GM21786 (cell line): ENCODE data around the gene PREB.

Experiments
- ATAC-seq: cut with Tn5 transposase; IDR thresholded peaks from one replicate; pipeline ENCODE4 v1.9.1; 2021; ENCODE audit not compliant: unreplicated experiment

Gene PREB

DNA sequence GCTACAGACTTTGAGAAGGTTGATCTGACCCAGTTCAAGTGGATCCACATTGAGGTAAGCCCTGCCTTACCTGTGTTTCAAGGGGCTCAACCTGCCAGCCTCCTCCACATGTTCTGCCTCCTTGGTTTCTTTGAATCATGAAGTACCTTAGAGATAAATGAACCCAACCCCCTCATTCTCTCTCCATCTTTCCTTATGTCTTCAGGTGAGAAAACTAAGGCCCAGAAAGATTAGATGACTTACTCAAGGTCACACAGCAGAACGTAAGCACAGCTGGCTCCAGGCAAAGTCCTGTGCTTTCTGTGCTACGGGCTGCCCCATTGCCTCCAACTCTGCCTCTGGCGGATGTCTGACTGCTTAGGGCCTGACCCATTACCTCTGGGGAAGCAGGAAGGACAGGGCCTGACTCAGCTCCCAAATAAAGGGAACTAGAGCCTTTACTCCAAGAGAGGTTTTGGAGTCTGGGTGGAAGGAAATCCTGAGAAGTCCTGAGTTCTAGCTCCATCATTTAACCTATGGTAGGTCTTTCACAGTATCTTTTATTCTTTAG, 37.6 kb downstream of the PREB start:
- ATAC-seq = no peak

DNA sequence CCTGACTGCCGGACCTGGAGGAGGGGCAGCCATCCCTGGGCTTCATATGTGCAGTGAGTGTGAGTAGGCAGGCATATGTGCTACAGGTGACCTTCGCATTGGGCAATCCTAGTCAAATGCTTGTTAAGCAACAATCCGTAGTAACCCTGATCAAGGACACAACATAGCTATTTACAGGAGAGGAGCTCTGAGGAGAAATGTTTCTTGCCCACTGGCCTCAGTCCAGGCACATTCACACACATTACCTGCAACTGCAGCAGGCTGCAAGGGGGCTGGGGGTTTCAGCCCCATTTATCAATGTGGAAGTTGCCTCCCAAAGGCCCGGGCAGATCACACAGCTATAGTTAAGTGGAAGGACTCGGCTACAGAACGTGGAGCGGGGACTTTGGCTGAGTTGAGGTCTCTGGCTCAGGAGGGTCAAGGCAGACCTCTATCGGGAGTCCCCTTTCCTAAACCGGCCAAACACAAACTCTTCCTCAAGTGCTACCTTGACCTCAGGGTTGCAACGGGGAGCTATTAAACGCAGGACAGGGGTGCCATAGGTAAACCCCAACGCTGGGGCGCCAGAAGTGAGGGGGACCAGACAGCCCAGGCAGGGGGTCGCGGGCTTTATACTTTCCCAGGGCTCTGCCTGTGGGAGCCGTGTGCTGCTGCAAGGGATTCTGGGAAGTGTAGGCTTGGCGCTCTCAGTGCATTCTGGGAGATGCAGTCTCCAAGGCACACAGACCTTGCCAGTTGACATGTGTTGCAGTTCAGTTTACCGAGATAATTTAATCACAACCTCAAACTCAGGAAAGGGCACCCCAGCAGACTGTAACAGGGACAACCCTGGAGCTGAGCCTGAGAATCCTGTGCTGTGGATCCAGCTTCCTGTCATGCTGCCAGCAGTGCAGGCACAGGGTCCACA, 38.4 kb downstream of the PREB start:
- ATAC-seq = no peak

DNA sequence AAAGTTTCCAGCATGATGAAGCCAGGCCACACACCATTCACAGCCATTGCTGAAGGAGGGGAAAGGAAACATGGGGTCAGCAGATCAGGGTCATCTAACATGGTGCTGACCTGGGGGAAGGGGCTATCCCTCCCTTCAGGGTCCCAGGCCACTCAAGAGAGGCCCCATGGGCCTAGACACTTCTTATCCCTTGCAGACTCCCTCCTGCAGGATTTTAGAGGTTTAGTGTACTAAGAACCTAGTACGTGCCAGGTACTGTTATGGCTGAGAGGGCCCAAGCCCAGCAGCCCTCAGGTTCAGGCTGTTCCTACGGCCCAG, 39.0 kb downstream of the PREB start:
- no peak for ATAC-seq

DNA sequence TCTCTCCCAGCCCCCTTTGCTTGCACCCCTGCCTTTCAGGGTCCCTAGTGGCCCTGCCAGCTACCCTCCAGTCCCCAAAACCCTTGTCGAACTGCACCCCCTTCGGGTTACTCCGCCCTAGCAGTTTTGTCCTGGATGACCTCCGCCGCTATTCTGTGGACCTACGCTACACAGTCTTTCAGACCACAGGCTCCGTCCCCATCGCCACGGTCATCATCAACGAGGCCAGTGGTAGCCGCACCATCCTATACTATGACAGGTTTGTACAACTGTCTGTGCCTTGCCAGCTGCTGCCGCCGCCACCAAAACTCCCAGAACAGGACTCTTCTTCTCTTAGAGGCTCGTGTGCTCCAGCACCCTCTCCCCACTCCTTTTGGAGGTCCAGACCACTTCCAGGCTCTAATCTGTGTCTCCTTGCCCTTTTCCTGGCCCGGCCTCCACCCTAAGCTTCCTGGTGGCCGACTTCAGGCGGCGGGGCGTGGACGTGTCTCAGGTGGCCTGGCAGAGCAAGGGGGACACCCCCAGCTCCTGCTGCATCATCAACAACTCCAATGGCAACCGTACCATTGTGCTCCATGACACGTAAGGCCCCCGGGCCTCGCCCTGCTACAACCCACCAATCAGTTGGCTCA, 40.0 kb downstream of the PREB start:
- ATAC-seq = no peak

DNA sequence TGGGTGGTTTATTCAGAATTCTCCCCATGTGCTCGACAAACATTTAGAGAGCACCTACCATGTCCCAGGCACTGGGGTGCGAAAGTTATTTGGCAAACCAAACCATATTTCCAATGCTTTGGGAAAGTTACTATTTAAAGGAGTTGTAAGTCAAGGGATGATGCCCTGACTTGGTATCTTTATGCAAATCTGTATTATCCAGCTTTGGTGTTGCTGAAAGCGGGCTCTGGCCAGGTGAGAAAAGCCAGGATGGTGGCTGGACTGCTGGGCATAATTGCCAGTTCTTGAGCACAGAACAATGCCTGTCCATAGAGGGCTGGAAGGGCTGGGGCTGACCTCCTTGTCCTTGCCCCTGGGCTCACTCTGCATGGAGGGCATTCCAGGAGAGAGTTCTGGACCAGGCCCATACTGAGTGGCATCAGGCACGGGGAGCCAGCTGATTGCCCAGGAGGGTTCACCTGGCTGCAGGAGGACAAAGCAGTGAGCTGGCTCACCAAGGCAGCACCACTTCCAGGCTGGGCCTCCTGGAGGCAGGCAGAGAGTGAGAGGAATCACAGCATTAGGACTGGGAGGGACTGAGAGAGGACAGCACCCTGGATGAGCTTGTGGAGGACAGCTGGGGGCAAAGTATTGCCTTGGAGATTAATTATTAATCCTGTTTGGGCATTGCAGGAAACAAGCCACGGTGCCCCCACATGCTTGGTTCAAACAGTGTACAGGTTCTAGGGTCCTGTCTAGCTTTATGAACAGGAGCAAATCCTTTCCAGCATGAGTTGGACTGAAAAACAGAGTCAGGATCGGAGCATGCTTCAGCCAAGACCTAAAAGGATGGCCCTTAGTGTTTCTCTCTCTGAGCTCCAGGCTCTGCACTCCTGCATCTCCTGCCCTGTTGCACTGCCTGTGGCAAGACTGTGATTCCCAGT, 40.7 kb downstream of the PREB start:
- no peak for ATAC-seq

DNA sequence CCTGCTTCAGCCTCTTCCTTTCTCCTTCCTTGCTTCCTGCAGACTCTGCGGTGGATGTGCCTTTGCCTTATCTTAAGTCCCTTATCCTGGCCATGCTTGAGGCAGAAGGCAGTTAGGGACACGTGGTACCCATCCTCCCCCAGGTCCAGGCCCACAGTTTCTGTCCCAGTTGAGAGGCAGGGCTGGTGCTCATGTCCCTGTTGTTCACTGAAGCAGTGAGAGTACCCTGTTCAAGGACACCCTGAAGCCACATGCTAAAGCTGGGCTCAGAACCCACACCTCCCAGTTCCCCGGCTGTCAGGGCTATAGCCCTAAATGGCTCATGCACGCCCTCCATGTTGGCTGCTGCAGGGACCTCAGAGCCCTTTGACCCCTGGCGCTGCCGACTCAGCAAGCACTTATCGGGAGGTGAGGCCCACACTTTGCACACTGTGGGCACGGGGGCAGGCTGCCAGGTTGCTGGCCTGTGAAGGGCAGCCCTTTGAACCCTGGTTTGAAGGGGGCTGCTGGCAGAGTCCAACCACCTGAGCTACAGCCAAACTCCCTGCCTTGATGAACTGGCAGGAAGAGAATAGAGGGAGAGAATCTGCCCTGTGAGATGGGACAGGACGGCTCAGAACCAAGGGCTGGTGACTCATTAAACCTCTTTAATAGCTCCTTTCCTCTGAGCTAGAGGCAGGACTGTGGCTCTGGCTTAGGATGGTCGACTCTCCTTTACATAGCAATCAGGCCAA, 41.6 kb downstream of the PREB start:
- ATAC-seq = no peak

DNA sequence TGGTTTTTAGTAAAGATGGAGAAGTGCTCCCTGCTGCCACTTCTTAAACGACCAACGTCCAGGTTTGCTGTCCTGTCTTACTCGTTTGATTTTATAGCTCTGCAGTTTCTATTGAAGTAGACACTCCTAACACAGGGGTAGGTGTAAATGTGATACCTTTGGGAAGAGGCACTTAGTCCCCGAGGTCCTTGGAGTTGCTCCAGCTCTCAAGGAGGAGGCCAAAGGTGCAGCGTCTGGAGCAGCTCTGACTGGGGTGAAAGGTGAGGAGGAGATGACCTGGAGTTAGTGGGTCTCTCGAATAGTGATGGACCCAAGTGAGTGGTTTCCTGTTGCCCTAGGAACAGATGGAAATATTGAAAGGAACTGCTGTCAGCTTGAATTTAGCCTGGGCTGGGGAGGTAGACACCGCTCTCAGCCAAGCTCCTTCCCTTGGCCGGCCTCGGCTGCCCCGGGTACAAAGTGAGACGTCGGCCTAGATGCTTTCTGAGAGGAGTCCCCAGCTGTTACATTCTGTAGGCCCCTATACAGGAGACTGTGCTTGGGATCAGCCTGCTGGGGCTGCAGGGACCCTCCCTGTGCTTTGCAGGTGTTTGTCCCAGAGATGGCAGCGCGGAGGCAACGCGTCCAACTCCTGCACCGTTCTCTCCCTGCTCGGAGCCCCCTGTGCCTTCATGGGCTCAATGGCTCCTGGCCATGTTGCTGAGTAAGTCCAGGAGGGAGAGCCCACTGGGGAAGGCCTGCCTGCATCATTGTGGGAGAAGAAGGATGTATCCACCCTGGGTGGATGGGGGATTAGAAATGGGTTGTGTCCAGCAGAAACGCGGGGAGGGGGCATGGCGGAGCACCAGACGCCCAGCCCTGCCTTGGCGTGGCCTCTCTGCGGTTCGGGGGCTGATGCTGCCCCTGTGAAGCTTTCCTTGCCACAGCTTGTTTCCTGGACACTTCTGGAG, 42.4 kb downstream of the PREB start:
- no peak for ATAC-seq

DNA sequence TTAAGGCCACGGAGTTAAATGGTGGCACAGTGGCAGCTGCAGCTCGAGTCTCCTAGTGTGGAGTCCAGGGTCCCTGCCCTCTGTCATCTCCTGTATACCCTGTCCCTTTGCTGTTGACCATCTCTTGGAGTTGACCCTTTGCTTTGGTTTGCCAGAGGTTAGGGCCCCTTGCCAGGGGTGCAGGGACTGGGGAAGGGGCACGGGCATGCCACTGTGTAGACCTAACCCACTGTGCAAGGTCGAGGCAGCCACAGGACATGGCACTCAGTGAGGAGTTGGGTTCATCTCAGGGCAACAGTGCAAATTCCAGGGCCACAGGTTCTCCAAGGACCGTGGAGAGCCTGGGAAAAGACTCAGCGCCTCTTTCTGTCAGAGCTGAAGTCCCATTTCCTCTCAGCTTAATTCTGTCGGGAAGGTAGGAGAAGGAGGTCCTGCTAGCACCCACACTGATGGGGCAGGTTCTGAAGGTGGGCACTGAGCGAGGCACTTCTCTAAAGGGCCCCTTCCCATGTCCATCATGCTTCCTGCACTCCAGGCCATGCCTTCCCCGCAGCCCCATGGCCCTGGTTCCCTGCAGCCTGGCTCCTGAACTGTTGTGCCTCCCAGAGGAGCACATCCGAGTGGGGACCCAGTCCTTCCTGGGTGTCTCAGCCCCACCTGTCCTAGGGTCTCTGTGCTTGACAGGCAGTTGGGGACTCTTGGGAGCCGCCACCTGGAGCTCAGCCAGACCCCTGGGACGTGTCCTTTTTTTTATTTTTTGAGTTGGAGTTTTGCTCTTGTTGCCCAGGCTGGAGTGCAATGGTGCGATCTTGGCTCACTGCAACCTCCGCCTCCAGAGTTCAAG, 45.1 kb downstream of the PREB start:
- no peak for ATAC-seq

DNA sequence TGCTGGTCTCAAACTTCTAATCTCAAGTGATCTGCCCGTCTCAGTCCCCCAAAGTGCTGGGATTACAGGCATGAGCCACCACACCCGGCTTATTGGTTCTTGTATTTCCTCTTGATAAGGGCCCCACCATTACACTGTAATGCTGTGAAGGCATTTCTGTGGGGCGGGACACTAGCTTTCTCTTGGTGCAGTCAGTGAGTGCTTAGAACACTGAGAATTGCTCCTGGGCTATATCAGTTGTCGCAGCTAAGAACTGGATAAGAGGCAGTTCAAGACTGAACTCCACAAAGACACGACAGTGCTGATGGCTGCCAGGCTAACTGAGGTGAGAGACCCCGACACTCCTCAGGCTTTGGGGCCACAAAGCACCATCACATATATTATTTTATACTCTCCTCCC, 45.8 kb downstream of the PREB start:
- no peak for ATAC-seq

DNA sequence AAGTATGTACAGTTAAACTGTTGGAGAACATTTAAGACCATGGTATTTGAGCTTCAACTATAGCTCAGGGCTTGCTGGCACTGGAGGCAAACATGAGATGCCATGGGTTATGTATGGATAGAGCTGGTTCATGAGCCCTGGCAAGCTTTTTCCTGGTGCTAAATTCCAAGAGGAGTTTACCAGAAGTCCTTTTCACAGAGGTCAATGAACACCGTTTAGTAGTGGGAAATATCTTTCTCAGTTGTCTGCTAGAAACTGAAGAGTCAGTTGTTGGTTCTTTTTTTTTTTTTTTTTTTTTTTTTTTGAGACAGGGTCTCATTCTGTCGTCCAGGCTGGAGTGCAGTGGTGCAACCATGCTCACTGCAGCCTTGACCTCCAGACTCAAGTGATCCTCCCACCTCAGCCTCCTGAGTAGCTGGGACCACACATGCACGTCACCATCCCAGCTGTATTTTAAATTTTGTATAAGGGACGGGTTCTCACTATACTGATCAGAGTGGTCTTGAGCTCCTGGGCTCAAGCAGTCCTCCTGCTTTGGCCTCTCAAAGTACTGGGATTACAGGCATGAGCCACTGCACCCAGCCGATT, 46.5 kb downstream of the PREB start:
- no peak for ATAC-seq

DNA sequence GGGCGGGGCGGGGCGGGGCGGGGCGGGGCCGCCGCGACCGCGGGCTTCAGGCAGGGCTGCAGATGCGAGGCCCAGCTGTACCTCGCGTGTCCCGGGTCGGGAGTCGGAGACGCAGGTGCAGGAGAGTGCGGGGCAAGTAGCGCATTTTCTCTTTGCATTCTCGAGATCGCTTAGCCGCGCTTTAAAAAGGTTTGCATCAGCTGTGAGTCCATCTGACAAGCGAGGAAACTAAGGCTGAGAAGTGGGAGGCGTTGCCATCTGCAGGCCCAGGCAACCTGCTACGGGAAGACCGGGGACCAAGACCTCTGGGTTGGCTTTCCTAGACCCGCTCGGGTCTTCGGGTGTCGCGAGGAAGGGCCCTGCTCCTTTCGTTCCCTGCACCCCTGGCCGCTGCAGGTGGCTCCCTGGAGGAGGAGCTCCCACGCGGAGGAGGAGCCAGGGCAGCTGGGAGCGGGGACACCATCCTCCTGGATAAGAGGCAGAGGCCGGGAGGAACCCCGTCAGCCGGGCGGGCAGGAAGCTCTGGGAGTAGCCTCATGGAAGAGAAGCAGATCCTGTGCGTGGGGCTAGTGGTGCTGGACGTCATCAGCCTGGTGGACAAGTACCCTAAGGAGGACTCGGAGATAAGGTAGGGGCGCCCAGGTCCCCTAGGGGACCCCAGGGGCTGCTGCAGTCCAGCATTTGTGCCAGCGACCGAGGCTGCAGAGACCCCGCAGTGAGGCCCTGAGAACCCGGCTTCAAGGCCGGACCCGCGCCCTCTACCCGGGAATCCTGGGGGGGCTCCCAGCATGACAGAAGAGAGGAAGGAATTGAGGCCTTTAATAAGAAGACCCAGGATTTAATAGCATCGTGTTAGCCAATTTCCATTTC, 47.5 kb downstream of the PREB start, which contains the start of gene KHK:
Gene KHK (plus strand): TSS at position 49 of the 870 bp plus-strand sequence. CDS start 488 bp downstream, at position 537.
- ATAC-seq = no peak

DNA sequence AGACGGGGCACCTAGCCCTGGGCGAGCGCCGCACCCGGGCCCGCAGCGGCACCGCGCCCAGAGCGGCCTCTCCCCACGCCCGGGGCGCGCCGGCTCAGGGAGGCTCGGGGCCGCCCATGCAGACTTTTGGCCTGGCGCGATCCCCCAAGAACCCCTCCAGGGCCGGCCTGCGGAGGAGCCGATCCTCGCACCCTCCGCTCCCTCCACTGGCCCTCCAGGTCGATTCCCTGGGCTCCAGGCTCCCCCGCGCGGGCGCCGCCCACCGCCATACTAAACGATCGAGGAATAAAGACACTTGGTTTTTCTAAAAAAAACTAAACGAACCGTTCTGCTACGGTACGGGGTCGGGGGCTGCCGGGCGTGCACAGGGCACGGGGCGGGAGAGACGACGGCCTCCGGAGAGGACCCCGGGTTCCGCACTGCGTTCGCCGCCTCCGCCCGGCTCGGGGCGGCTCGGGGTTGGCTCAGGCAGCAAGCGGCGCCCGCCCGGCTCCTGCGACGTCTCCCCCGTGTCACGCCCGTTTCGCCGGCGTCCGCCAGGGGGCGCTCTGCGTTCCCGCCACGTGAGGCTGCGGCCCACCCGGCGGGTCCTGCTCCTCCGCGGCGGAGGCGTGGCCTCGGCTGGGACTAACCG, 48.2 kb downstream of the PREB start:
- ATAC-seq = peak; percentile 75

DNA sequence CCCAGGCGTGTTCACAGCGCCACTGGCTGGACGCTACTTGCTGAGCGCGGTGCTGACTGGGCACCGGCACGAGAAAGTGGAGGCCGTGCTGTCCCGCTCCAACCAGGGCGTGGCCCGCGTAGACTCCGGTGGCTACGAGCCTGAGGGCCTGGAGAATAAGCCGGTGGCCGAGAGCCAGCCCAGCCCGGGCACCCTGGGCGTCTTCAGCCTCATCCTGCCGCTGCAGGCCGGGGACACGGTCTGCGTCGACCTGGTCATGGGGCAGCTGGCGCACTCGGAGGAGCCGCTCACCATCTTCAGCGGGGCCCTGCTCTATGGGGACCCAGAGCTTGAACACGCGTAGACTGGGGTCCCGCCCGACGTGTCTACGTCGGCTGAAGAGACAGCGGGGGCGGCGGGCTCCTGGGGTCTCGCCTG, 48.8 kb downstream of the PREB start:
- ATAC-seq = peak; percentile 10

DNA sequence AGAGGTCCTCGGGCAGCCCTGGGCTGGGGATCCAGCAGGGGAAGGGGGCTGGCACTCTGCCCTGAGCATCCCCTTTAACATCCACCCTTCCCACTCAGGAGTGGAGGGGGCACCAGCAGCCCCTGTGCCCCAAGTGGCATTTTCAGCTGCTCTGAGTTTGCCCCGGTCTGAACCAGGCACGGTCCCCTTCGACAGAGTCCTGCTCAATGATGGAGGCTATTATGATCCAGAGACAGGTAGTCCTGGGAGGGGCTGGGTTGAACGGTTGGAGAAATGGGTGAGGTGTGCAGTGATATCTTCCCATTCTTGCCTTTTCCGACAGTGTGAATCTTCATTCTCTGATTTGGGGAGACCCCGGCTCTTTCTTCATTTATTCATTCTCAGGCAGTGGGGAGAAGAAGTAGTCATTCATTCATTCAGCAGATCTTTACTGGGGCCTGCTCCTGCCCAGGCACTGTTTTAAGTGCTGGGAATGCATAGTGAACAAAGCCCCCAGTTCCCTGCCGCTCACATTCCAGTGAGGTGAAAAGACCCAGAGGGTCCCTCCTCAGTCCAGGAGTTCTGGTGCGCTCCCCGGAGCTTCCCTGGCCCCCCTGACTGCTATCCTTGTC, 49.3 kb downstream of the PREB start:
- no peak for ATAC-seq

DNA sequence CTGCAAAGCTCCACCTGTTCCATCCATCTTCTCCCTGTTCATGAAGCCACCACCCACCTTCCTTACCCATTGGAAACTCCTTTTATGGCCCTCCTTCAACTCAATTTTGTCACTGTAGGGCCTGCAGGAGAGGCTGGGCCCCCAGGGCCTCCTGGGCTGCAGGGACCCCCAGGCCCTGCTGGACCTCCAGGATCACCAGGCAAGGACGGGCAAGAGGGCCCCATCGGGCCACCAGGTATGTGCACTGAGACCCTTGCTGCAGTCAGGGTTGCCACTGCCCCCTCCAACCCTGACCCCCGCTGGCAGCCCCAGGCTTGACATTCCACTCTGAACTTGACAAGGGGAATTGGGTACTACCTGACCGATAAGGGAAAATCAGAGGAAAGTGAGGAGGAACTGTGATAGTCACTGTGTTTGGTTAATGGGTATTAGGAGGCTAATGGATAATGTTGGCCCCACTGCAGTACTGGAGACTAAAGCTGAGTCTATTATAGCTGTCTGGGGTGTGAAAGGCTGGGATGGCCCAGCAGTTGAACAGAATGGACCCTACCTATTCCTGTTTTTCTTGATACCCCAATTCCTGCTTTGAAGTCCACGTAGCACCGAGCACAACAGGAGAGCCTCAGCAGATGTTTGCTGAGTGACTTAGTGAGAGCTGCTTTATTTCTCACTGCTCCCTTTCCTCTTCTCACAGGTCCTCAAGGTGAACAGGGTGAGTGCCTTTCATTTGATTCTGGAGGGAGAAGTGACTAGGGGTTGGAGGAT, 50.0 kb downstream of the PREB start:
- no peak for ATAC-seq
